ENCODE results near the gene SOX6. TPM values are rescaled to one million over a fixed set of nuclear protein-coding genes. Genes with fewer than 3 reads are reported as not detected.
A peak's percentile ranks its signal among the peaks of the same experiment; 100 is the strongest.

Gene SOX6
- total RNA-seq, 1 donor from 2014 or later: 13.6 TPM

DNA sequence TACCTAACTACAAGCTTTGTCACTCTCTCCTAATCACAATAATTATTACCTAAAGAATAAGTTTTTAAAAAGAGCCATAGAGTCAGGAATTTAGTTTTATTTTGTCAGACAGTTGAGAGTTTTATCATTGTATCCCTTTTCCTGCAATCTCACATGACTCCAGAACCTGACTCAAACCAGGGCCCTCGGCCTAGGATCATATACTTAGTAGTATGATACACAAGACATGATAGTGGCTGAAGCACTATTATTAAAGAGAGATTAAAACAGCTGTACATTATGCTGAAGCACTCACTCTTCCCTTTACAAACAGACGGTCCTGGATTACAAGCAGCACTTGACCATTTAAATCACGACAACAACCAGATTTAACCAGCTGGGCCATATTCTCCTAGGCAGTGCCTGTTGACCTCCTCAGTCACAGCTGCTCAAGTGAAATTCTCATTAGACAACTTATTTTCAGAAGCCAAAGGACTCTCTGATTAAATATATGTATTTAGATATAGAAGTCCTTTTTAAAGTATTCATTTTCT, 44.0 kb downstream of the SOX6 start:
- ATAC-seq: no peak

DNA sequence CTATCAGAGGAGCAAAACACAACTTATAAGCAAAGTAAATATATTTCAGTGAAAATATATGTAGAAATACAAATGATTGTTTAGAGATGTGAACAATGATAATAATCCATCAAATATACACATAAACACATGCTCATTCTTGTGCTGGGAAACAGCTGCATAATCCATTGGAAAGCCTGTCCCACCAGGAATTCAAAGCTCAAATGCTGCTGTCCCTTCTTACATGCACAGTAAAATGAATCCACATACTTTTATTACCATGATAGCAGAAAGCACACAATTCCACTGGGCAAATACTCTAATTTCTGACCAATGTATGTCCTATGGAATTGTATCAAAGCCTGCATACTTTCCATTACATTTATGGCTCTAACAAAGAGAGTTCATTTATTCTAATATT, 44.5 kb downstream of the SOX6 start:
- ATAC-seq: no peak

DNA sequence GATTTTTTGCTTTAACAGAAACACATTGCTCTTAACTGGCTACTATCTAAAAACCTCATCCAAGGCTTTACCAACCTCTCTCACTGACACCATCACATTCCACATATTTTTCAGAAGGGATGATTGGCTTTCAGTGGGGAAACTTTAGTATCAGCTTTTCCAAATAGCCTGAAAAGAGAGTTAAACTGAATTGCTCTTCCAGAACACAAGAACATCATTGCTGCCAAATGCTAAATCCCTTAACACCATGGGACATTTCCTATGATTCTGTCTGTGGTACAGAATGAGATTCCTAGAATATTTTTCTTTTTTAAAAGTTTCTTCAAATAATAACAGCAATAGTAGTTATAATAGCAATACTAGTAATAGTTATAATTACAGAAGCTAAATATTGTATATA, 45.4 kb downstream of the SOX6 start:
- no peak for ATAC-seq

GRCh38 chr11:16309226-16309625, 47.1 kb downstream of the SOX6 start:
- ATAC-seq: no peak

DNA sequence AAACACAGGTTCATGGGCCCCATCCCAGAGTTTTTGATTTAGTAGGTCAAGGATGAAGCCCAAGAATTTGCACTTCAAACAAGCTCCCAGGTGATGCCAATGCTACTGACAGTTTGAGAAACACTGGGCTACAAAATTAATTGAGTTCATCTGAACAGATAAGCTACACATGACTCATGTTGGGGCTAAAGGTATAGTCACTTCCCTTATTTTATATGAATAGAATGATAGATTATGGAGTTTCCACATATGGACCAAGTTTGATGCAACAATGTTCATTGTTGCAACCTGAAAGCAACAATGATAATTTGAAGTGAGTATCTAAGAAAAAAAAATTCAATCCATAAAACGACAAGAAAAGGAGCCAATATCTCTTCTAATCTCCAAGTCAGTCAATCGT, 54.9 kb downstream of the SOX6 start:
- ATAC-seq: no peak

DNA sequence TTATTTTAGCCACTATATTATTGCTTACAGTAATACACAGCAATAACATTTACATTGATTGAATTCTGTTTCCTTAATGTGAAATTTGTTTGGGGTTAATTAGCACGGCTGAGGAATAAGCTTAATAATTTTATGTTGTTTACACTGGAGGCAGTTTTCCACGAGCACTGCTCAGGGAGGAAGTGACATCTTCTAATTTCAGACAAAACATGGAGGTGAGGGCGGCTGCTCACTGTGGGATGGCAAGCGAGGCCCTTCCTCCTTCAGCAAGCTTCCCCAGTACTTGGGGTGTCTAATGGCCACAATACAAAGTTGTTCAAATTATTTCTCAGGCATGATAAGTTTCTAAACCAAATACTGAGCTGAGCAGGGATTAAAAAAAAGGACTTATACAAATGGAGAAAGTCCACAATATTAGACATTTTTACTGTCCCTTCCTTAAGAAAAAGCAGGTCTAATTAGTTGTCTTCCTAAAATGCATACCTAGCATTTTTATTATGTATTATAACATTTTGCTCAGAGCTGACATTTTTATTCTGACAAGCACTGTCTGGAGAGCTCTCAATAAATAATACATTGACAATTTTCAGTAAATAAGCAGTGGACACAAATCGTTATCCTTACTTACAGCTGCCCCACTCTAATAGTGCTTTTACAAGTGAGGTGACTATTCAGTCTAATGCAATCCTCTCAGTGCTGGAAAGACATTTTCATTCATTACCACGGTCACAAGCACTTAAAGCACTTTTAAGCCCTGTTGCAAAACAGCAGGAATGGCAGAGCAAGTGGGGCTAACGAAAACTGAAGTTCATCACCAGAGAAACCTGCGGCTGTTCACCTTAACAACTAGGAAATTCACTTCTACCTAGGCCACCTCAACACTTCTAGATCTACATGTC, 56.2 kb downstream of the SOX6 start:
- no peak for ATAC-seq

DNA sequence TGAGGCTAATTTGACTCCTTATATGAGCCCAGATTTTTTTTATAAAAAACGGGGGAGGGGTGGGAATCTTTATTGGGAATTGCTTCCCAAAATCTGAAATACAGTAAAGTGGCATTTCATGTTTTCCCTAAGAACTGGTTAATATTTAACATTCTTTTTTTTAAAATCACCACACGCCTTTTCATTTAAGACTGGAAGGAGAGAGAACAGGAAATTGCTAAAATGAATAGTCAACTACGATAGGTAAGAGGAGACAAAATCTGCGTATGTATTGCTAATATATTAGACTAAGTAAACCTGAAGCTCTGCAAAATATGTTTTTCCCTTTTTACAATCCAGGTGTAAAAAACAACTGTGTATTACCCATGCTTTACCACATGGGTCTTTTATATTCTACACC, 57.0 kb downstream of the SOX6 start:
- ATAC-seq: no peak

- no peak for ATAC-seq
These were observed 59.0 kb downstream of the SOX6 start for GRCh38 chr11:16297332-16297731.

DNA sequence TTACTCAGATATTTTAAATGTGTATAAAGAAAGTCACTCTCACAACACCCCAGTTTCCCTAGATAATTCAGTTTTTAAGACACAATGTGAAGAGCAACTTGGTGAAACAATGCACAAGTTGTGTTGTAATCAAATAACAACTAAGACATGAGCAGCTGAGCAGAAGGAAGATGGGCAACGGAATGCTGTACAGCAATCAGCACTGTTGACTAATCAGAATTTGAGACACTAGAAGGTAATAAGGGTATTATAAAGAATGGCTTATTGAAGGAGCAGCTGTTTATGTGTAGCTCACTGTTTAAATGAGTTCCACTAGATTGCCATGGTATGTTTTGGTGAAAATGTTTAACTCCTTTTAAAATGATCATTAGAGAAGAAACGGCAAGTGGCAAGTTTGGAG, 60.1 kb downstream of the SOX6 start:
- ATAC-seq: no peak

- no peak for ATAC-seq
These were observed 60.8 kb downstream of the SOX6 start for GRCh38 chr11:16295592-16295991.

DNA sequence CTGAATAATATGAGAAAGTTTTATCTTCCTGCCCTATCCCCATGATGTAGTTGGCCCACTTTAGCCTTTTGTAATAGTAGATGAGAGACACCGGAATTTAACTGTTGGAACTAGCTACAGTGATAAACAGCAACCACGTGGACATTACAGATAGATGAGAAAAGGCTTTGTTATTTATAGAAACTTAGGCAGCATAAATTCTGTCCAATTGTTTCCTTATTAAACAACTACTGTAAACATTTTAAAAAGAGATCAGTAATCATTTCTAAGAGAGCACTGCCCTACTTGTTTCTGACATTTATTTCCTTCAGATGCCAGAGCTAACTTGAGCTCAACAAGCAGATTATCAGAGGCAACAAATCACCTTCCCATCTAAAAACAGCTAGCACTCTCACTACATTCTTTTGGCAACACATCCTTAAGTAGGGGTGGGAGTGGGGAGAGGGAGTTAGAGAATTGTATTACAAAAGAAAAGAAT, 63.1 kb downstream of the SOX6 start:
- ATAC-seq: no peak

DNA sequence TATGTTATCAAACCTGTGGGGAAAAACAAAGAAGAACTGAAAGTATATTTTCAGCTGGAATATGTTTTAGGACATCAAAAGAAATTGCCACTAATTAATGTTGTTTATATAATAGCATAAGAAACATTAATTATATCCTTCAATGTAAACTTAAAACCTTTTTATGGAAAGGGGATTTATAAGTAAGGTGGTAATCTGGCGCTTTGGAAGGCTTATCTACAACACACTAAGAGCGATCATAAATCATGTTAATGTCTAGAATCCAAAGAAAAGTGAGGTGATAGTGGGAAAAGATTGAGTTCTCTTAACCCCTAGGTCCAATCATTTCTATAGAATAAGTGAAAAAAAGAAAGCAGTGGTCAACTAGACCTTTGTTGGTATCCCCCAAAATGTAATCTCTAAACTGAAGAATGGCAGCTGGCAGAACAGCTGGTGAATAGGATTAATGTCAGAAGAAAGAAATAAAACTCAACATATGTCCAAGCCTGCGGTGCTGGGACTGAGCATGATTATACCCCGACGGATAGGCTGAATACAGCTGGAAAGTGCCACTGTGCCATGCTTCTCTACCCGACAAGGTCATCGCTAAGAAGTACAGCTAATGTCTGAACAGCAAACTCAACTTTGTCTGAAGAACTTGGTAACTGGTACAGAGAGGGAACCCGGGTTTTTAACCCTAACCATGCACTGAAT, 64.0 kb downstream of the SOX6 start:
- no peak for ATAC-seq

- no peak for ATAC-seq
These were observed 64.6 kb downstream of the SOX6 start for GRCh38 chr11:16291729-16292128.

DNA sequence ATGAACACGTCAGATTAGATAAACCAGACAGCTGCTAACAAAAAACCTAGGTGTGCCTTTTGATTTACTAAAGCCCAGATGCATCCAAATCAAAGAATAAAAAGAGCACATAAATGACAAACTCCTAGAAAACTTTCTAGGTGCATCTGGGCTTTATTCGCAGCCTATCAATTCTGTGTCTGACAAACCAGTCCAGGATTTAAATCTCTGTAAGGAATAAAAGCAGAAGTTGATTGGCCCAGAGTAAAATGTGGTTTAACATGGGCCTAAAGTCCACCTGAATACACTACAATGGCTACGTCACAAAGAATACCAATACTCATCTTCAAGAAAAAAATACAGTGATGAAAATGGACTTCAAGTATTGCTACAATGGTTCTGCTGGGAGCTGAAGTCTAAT, 66.8 kb downstream of the SOX6 start:
- ATAC-seq: no peak

- ATAC-seq: no peak
These were observed 68.6 kb downstream of the SOX6 start for GRCh38 chr11:16287630-16288280.

GRCh38 chr11:16286095-16286494, 70.3 kb downstream of the SOX6 start:
- ATAC-seq: no peak

- peak; percentile 97 for ATAC-seq
These were observed 76.1 kb downstream of the SOX6 start for GRCh38 chr11:16280256-16280682.

DNA sequence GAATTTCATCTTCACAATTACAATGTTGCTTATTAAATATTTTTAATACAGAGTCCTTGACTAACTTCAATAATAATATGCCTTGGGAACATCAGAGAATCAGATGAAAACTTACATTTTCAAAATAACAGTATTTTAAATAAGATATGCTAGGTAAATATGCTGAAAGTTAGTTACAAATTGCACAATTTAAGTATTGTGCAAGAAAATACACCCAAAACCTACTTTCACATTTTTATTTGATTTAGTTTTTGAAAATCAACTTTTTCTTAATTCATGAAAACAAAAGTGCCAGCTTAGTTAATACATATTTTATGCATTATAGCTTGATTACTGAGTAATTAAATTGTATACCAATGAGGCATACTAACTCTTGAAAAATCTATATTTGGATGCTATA, 76.8 kb downstream of the SOX6 start:
- ATAC-seq: no peak

- ATAC-seq: no peak
These were observed 77.4 kb downstream of the SOX6 start for GRCh38 chr11:16278979-16279378.

GRCh38 chr11:16278273-16278672, 78.1 kb downstream of the SOX6 start:
- peak; percentile 48 for ATAC-seq

GRCh38 chr11:16276251-16276650, 80.1 kb downstream of the SOX6 start:
- ATAC-seq: no peak

DNA sequence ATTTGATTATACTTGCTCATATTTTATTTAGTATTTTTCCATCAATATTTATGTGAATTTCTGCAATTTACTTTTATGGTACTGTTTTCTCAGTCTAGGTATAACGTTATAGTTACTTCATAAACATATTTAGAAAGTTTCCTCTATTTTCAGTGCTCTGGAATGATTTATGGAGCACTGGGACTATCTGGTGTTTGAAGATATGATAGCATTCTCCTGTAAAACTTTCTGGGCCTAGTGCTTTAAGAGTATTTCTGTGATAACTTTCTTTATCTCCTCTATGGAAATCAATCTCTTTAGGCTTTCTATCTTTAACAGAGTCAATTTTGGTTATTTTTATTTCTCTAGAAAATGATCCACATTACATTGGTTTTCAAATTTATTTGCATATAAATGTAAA, 85.1 kb downstream of the SOX6 start:
- no peak for ATAC-seq

- ATAC-seq: no peak
These were observed 90.3 kb downstream of the SOX6 start for GRCh38 chr11:16266021-16266420.

Measured in esophagus mucosa (tissue), 1 donor.